Spinal cord (tissue), 10 donors: ENCODE results near the gene ALLC. TPM values are rescaled to one million over a fixed set of nuclear protein-coding genes. Genes with fewer than 3 reads are reported as not detected.

ENCODE experiments used
- DNase-seq, 6 donors: peaks; one replicate each; pipeline versions ENCODE4 v3.0.0 to v3.0.0-alpha.2; 2013 to 2015; ENCODE audit warnings: low spot score in 6 of 6, low read depth in 4 of 6
- H3K27ac ChIP-seq: one replicate; pipeline ENCODE4 v1.5.1; 2013; ENCODE audit warnings: low read depth, low read length, control low read depth
- H3K27me3 ChIP-seq: one replicate; pipeline ENCODE4 v1.6.1; 2013; ENCODE audit warnings: low read length; ENCODE audit not compliant: control insufficient read depth, insufficient read depth
- H3K36me3 ChIP-seq: one replicate; pipeline ENCODE4 v1.6.1; 2013; ENCODE audit warnings: low read length; ENCODE audit not compliant: control insufficient read depth, insufficient read depth
- H3K4me1 ChIP-seq: one replicate; pipeline ENCODE4 v1.6.1; 2013; ENCODE audit warnings: low read length; ENCODE audit not compliant: control insufficient read depth, insufficient read depth
- H3K4me3 ChIP-seq: one replicate; pipeline ENCODE4 v1.5.1; 2013; ENCODE audit warnings: low read depth, low read length, control low read depth
- H3K9me3 ChIP-seq: one replicate; pipeline ENCODE4 v1.6.1; 2013; ENCODE audit warnings: low read length; ENCODE audit not compliant: control insufficient read depth, insufficient read depth
- WGBS: methylation state at CpG from one replicate; pipeline ENCODE4 v1.1.5; 2013; ENCODE audit warnings: missing lambda C conversion rate; ENCODE audit not compliant: insufficient coverage; 5-methylcytosine and 5-hydroxymethylcytosine counted together
- polyA plus RNA-seq, 2 donors: library from polyadenylated mRNA; unstranded; fragments of 120-200 nt; gene quantifications; one replicate each; pipeline ENCODE4 v1.2.1, GENCODE V29; 2013; ENCODE audit not compliant: insufficient read length in 2 of 2
- total RNA-seq, 2 donors: library from RNA; depleted of rRNA in 1 of 2; stranded (reverse); fragments of 120-200 nt in 1 of 2; fragments of >200 nt in 1 of 2; gene quantifications; one replicate each; pipeline versions ENCODE4 v1.2.3 to v1.2.4, GENCODE V29; 2013 to 2014
- donor health status: healthy.

Gene ALLC
- total and polyA plus RNA-seq, 4 donors = 0.71 to 8.2 (median 1.6) TPM

DNA sequence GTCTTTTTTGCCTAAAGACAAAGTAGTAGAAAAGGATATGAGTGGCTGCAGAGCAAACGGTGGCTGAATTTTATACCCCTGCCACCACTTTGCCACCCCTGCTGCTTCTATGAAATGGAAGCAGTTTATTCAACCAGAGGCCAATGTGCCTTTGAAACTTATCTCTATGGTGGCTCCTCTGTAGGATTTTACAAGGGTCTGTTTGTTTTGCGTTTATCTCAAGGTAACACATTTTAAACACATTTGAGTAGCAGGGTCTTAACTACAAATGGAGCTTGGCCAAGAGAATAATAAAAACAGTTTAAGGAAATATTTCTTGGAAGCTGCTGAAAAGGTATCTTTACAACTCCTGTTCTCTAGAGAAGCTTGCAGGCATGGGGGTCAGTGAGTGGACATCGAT lies 6.1 kb downstream of the ALLC start:
- WGBS = no CpG with 5 or more reads among the region's 3 CpGs
- Histone ChIP-seq H3K9me3 (no peaks in the 10 kb centered on the region), H3K4me3 (no peak overlapping the region), H3K27ac (no peak overlapping the region), H3K27me3 (no peaks in the 10 kb centered on the region), H3K36me3 (no peaks in the 10 kb centered on the region), H3K4me1 (peaks cover 9% of the 10 kb centered on the region)
- DNase-seq = no peak

GRCh38 chr2:3664925-3665324 lies 6.9 kb downstream of the ALLC start:
- Histone ChIP-seq H3K9me3 (no peaks in the 10 kb centered on the region), H3K4me3 (no peak overlapping the region), H3K4me1 (peaks cover 1% of the 10 kb centered on the region), H3K27ac (no peak overlapping the region), H3K36me3 (no peaks in the 10 kb centered on the region), H3K27me3 (no peaks in the 10 kb centered on the region)
- DNase-seq = no peak
- WGBS = 90% methylated on average over 4 of the region's 8 CpGs

GRCh38 chr2:3665886-3666612 lies 8.0 kb downstream of the ALLC start:
- no peaks in the 10 kb centered on the region for H3K27me3 ChIP-seq
- no peak overlapping the region for H3K4me3 ChIP-seq
- no peaks in the 10 kb centered on the region for H3K36me3 ChIP-seq
- no peak overlapping the region for H3K27ac ChIP-seq
- H3K4me1 ChIP-seq = no peaks in the 10 kb centered on the region
- 69% methylated on average over 10 of the region's 16 CpGs for WGBS
- no peak for DNase-seq
- no peaks in the 10 kb centered on the region for H3K9me3 ChIP-seq

GRCh38 chr2:3666613-3666975 lies 8.6 kb downstream of the ALLC start:
- H3K4me1 ChIP-seq = no peaks in the 10 kb centered on the region
- WGBS = 88% methylated on average over 15 of the region's 18 CpGs
- H3K4me3 ChIP-seq = no peak overlapping the region
- no peaks in the 10 kb centered on the region for H3K36me3 ChIP-seq
- no peaks in the 10 kb centered on the region for H3K27me3 ChIP-seq
- no peaks in the 10 kb centered on the region for H3K9me3 ChIP-seq
- no peak overlapping the region for H3K27ac ChIP-seq
- no peak for DNase-seq

DNA sequence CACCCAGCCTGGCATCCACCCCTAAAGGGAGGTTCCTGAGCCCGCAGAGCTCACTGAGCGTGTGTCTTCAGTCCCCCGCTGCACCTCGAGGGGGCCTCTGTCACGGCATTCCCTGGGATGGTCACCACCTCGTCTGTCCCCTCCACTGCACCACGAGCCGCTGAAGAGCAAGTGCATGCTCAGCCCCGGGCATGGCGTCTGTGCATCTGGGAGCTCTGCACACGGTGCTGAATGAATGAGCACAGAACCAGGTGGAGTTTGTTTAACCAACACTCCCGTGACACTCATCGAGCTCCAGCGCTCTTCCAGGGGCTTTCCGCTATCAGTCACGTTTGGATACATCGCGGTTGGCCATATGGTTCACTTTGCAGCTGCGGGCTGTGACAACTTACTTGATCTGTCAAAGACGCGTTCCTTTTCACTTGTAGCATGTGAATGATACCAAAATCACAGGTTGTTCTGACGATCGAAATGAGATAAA lies 9.2 kb downstream of the ALLC start:
- 77% methylated on average over 23 of the region's 23 CpGs for WGBS
- no peak overlapping the region for H3K27ac ChIP-seq
- no peaks in the 10 kb centered on the region for H3K27me3 ChIP-seq
- H3K4me1 ChIP-seq = no peaks in the 10 kb centered on the region
- peak in 1 of 6 donors; percentile 65 for DNase-seq
- H3K9me3 ChIP-seq = no peaks in the 10 kb centered on the region
- no peak overlapping the region for H3K4me3 ChIP-seq
- no peaks in the 10 kb centered on the region for H3K36me3 ChIP-seq

DNA sequence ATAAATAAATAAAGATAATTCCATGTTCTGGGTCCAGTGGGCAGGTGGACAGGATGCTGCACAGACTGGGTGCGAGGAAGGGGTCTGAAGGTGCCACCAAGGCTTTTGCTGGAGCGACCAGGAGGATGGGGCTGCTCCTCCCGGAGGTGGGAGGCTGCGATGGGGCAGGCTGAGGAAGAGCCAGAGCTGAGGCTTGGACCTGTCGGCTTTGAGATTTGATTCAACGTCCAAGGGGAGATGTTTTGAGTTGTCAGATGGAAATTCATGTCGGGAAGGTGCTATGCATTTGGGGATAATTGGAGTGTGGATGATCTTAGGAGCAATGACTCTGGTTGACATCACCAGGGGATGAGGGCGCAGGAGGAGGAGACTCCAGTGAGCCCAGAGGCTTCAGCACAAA lies 11.7 kb downstream of the ALLC start:
- Histone ChIP-seq H3K36me3 (no peaks in the 10 kb centered on the region), H3K27ac (no peak overlapping the region), H3K4me1 (peaks cover 4% of the 10 kb centered on the region), H3K9me3 (no peaks in the 10 kb centered on the region), H3K4me3 (no peak overlapping the region), H3K27me3 (no peaks in the 10 kb centered on the region)
- no peak for DNase-seq
- 94% methylated on average over 8 of the region's 8 CpGs for WGBS

GRCh38 chr2:3670376-3670775 lies 12.4 kb downstream of the ALLC start:
- whole genome bisulfite sequencing = 97% methylated on average over 6 of the region's 15 CpGs

DNA sequence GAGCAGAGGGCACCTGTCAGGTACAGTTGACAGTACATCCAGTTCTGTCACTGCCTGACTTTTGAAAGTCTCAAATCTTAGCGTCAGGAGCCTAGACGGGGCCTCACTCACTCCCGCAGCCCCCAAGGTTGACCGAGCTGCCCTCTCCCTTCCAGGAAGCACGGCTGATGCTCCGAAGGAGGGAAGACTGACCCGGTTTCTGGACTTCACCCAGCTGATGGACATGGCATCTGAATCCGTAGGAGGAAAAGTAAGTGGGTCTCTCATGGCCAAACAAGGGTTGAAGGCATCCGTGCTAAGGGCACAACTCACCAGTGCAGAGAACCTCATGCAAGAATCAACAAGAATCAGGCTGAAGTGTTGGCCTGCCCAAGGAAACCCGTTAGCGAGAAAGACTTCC lies 12.9 kb downstream of the ALLC start:
- H3K27me3 ChIP-seq = no peaks in the 10 kb centered on the region
- peaks cover 4% of the 10 kb centered on the region for H3K4me1 ChIP-seq
- no peak overlapping the region for H3K27ac ChIP-seq
- no peaks in the 10 kb centered on the region for H3K36me3 ChIP-seq
- H3K9me3 ChIP-seq = no peaks in the 10 kb centered on the region
- no peak overlapping the region for H3K4me3 ChIP-seq
- WGBS = 89% methylated on average over 9 of the region's 11 CpGs
- no peak for DNase-seq

More at GRCh38 chr2:3670376-3670775, 12.4 kb downstream of the ALLC start:
- H3K27ac ChIP-seq = no peak overlapping the region
- no peak overlapping the region for H3K4me3 ChIP-seq
- no peaks in the 10 kb centered on the region for H3K9me3 ChIP-seq
- no peaks in the 10 kb centered on the region for H3K27me3 ChIP-seq
- H3K4me1 ChIP-seq = peaks cover 4% of the 10 kb centered on the region
- H3K36me3 ChIP-seq = no peaks in the 10 kb centered on the region
- no peak for DNase-seq

DNA sequence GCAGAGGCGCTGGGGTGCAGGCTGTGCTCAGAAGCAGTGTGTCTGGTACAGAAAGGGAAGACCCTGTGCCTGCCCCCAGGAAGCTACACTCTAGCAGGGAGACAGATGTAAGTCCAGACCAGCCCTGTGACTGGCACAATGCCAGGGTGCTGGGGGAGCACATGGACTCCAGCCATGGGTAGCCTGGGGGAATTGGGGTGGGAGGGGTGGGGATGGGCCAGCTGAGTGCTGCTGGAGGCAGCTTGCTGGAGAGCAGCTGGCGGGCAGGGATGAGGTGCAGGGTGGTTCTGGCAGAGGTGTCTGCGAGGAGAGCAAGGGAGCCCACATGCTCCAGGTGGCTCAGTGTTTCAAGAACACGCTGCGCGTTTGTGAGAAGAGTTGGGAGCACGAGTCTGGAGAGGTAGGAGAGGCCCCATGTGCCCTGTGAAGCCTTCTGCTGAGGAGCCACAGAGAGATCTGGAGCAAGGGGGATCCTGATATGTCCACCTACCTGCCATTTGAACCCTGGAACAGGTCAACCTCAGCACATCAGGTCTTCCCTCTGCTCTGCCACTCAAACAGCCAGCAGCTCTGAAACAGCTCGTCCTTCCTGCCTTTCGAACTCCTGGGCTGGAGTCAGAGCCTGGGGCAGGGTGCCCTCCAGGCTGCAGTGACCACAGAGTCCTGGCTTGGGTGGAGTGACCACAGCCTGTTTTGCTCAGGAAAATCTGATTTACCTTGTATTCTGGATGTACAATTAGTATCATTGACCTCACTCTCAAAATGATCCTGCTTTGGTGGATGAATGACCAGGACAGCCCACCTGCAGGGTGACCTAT lies 15.1 kb downstream of the ALLC start:
- no peak for DNase-seq
- H3K36me3 ChIP-seq = no peaks in the 10 kb centered on the region
- 90% methylated on average over 9 of the region's 9 CpGs for WGBS

More for the DNA sequence above, 15.1 kb downstream of the ALLC start:
- Histone ChIP-seq H3K27me3 (no peaks in the 10 kb centered on the region), H3K27ac (no peak overlapping the region), H3K4me1 (peaks cover 4% of the 10 kb centered on the region), H3K9me3 (no peaks in the 10 kb centered on the region), H3K4me3 (no peak overlapping the region)
